ENCODE measurements around the gene UBFD1. TPM values are rescaled to one million over a fixed set of nuclear protein-coding genes. Genes with fewer than 3 reads are reported as not detected.

UBFD1 gene
- total and polyA plus RNA-seq, 12 donors, result 12.4 to 77.3 (median 48.8) TPM

GRCh38 chr16:23570992-23571632, 13.6 kb downstream of the UBFD1 start:
- H3K36me3 ChIP-seq, result peaks cover 0 to 100% (median 45%) of the 10 kb centered on the region in 9 donors
- ATAC-seq (no peak), DNase-seq (no peak)
- TF ChIP-seq CTCF (IDR thresholded peaks at IDR 0.05), result no peak
- 83 to 85% methylated on average over 8 of the region's 8 CpGs for WGBS, 2 donors
- no peak overlapping the region for H3K27ac ChIP-seq
- no peak overlapping the region for H3K4me3 ChIP-seq
- intact Hi-C loops (cut with DNase I), result no loop called here
- no peaks in the 10 kb centered on the region for H3K27me3 ChIP-seq
- no peaks in the 10 kb centered on the region for H3K9me3 ChIP-seq
- peaks cover 0 to 11% (median 0%) of the 10 kb centered on the region in 9 donors for H3K4me1 ChIP-seq

- intact Hi-C loops (cut with DNase I), result no loop called here
- 92 to 93% methylated on average over 5 of the region's 5 CpGs for WGBS, 2 donors
- no peak overlapping the region for H3K27ac ChIP-seq
- DNase-seq (no peak), ATAC-seq (no peak)
- no peaks in the 10 kb centered on the region for H3K9me3 ChIP-seq
- H3K4me1 ChIP-seq, result peaks cover 0 to 11% (median 0%) of the 10 kb centered on the region in 9 donors
- H3K4me3 ChIP-seq, result no peak overlapping the region
- no peaks in the 10 kb centered on the region for H3K27me3 ChIP-seq
- TF ChIP-seq CTCF (IDR thresholded peaks at IDR 0.05), result no peak
- peaks cover 0 to 100% (median 37%) of the 10 kb centered on the region in 9 donors for H3K36me3 ChIP-seq
Measured at GRCh38 chr16:23571895-23572294, 14.4 kb downstream of the UBFD1 start.

GRCh38 chr16:23572394-23572793, 14.9 kb downstream of the UBFD1 start:
- Histone ChIP-seq H3K9me3 (no peaks in the 10 kb centered on the region), H3K4me3 (no peak overlapping the region), H3K27ac (no peak overlapping the region), H3K27me3 (no peaks in the 10 kb centered on the region), H3K4me1 (peaks cover 0 to 11% (median 0%) of the 10 kb centered on the region in 9 donors), H3K36me3 (peaks cover 0 to 100% (median 32%) of the 10 kb centered on the region in 9 donors)
- TF ChIP-seq CTCF (IDR thresholded peaks at IDR 0.05), result no peak
- no peak for ATAC-seq
- DNase-seq, result no peak
- intact Hi-C loops (cut with DNase I), result no loop called here
- 92 to 95% methylated on average over 9 of the region's 9 CpGs for WGBS, 2 donors

DNA sequence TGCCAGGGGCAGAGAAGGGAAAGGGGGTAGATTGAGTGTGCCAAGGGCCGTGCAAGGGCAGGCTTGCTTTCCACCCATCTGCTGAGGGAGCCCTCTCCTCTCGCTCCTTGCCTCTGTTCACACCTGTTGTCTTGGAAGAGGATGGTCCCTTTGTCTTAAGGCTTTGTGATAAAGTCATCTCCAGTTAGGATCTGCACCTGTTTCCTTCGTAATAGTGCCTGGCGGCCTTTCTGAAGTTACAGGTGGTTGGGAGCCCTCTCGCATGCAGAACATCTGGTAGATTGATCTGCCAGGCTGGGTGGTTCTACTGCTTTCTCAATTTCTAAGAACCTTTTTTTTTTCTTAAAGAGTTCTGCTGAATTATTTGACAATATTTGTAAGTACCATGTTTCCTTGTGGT, 16.3 kb downstream of the UBFD1 start:
- no peak overlapping the region for H3K27ac ChIP-seq
- intact Hi-C loops (cut with DNase I), result no loop called here
- ATAC-seq, result no peak
- H3K27me3 ChIP-seq, result no peaks in the 10 kb centered on the region
- no peaks in the 10 kb centered on the region for H3K9me3 ChIP-seq
- DNase-seq, result no peak
- TF ChIP-seq CTCF (IDR thresholded peaks at IDR 0.05), result no peak
- H3K4me1 ChIP-seq, result peaks cover 0 to 21% (median 10%) of the 10 kb centered on the region in 9 donors
- H3K36me3 ChIP-seq, result peaks cover 0 to 97% (median 26%) of the 10 kb centered on the region in 9 donors
- no peak overlapping the region for H3K4me3 ChIP-seq
- 78 to 86% methylated on average over 5 of the region's 5 CpGs for WGBS, 2 donors
